DOHH2 (cell line): ENCODE data around the gene NOD2.

Experiments
- H3F3A ChIP-seq: fragments of 200-600 bp; sonication (generic), shearing (Covaris generic); 2 replicates; pipeline ENCODE4 v1.6.0; 2016; ENCODE audit warnings: antibody characterized with exemption, mild to moderate bottlenecking; ENCODE audit not compliant: control insufficient read depth, insufficient read depth
- H3K27ac ChIP-seq: fragments of 200-600 bp; sonication (generic); 2 replicates; pipeline ENCODE4 v1.5.1; 2014; ENCODE audit warnings: low read depth, mild to moderate bottlenecking, low read length, moderate library complexity
- H3K27me3 ChIP-seq: fragments of 200-600 bp; sonication (generic); 2 replicates; pipeline ENCODE4 v1.6.1; 2014; ENCODE audit warnings: mild to moderate bottlenecking, low read length, mixed read lengths; ENCODE audit not compliant: control insufficient read depth
- H3K36me3 ChIP-seq: fragments of 200-600 bp; sonication (generic); 2 replicates; pipeline ENCODE4 v1.6.1; 2014; ENCODE audit warnings: mild to moderate bottlenecking, low read length, moderate library complexity, mixed read lengths; ENCODE audit not compliant: control insufficient read depth
- H3K4me1 ChIP-seq: fragments of 200-600 bp; sonication (generic); 2 replicates; pipeline ENCODE4 v1.6.1; 2014; ENCODE audit warnings: mild to moderate bottlenecking, low read length, mixed read lengths; ENCODE audit not compliant: control insufficient read depth
- H3K4me2 ChIP-seq: fragments of 200-600 bp; sonication (generic); 2 replicates; pipeline ENCODE4 v1.6.0; 2014; ENCODE audit warnings: mild to moderate bottlenecking, low read length, moderate library complexity
- H3K4me3 ChIP-seq: fragments of 200-600 bp; sonication (generic); 2 replicates; pipeline ENCODE4 v1.5.1; 2014; ENCODE audit warnings: mild to moderate bottlenecking, low read length, mixed read lengths
- H3K79me2 ChIP-seq: fragments of 200-600 bp; sonication (generic); 2 replicates; pipeline ENCODE4 v1.6.1; 2014; ENCODE audit warnings: mild to moderate bottlenecking, low read length, mixed read lengths; ENCODE audit not compliant: control insufficient read depth
- H3K9me2 ChIP-seq: fragments of 200-600 bp; sonication (generic); replicated peaks from 2 replicates; pipeline ENCODE4 v1.6.1; 2014; ENCODE audit warnings: mild to moderate bottlenecking, low read length, mixed read lengths; ENCODE audit not compliant: control insufficient read depth
- H3K9me3 ChIP-seq: fragments of 200-600 bp; sonication (generic); 2 replicates; pipeline ENCODE4 v1.6.1; 2014; ENCODE audit warnings: antibody characterized with exemption, low read length, mixed read lengths; ENCODE audit not compliant: control insufficient read depth, insufficient read depth
- H4K20me1 ChIP-seq: fragments of 200-600 bp; sonication (generic); 2 replicates; pipeline ENCODE4 v1.6.0; 2014; ENCODE audit warnings: low read depth, mild to moderate bottlenecking, antibody characterized with exemption, low read length, moderate library complexity; ENCODE audit not compliant: control insufficient read depth, insufficient read depth
- CTCF ChIP-seq: fragments of 200-600 bp; sonication (generic); IDR thresholded peaks from one replicate; pipeline ENCODE4 v1.5.1; 2014; ENCODE audit warnings: antibody characterized with exemption, mild to moderate bottlenecking, low read depth, low read length; ENCODE audit not compliant: poor library complexity, severe bottlenecking
- EZH2phosphoT487 ChIP-seq: fragments of 200-600 bp; sonication (generic); IDR thresholded peaks from 2 replicates; pipeline ENCODE4 v1.6.1; 2017; ENCODE audit warnings: borderline replicate concordance, mild to moderate bottlenecking, antibody characterized with exemption, low read length, moderate library complexity, mixed read lengths

The NOD2 gene

GRCh38 chr16:50699326-50700159 is 6.1 kb downstream of the NOD2 start:
- Histone ChIP-seq H3K4me2 (no peak overlapping the region), H3K9me3 (peaks cover 9% of the 10 kb centered on the region; the same call in 1 of the 2 replicates), H3K27me3 (peaks cover 19% of the 10 kb centered on the region), H3F3A (no peaks in the 10 kb centered on the region), H3K4me1 (no peaks in the 10 kb centered on the region), H3K36me3 (no peaks in the 10 kb centered on the region), H3K27ac (no peak overlapping the region), H3K79me2 (no peaks in the 10 kb centered on the region), H3K9me2 (no peaks in the 10 kb centered on the region), H4K20me1 (no peaks in the 10 kb centered on the region), H3K4me3 (no peak overlapping the region)
- TF ChIP-seq CTCF (no peak), EZH2phosphoT487 (no peak)

DNA sequence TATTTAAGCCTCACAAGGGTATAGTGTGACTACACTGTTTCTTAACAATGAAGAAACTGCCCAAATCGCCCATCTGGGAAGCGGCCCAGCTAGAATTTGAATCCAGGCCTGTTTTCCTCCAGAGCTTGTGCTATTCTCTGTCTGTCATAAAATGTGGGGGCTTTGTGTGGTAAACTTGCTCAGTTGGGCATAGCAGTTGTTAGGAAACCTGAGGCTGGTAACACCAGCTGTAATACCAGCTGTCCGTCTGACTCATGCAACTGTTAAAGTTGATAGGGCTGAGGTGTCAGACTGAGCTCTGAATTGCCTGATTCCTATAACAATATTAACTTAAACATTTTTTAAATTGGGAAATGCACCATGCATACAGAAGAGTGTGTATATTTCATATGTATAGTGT is 9.3 kb downstream of the NOD2 start:
- Histone ChIP-seq H3K4me1 (no peaks in the 10 kb centered on the region), H3K4me2 (no peak overlapping the region), H3F3A (no peaks in the 10 kb centered on the region), H3K4me3 (no peak overlapping the region), H4K20me1 (no peaks in the 10 kb centered on the region), H3K9me3 (peaks cover 16% of the 10 kb centered on the region; the same call in 1 of the 2 replicates), H3K27me3 (peaks cover 17% of the 10 kb centered on the region), H3K79me2 (no peaks in the 10 kb centered on the region), H3K36me3 (no peaks in the 10 kb centered on the region), H3K9me2 (no peaks in the 10 kb centered on the region), H3K27ac (no peak overlapping the region)
- TF ChIP-seq EZH2phosphoT487 (no peak), CTCF (no peak)

DNA sequence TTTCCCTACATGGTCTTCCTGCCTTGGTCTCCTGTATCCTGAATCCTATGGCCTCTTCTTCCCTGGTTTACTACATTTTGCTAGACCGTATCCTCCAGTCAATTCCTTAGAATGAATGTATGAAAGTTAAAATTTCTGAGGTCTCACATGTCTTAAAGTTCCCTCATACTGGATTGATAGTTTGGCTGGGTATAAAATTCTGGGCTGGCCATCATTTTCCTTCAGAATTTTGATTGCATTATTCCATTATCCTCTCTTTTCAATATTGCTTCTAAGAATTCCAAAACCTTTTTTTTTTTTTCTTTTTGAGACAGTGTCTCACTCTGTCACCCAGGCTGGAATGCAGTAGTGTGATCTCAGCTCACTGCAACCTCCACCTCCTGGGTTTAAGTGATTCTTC is 10.8 kb downstream of the NOD2 start:
- H3K27me3 ChIP-seq = peaks cover 7% of the 10 kb centered on the region
- H4K20me1 ChIP-seq = no peaks in the 10 kb centered on the region
- no peak for TF ChIP-seq EZH2phosphoT487
- no peak for TF ChIP-seq CTCF
- H3K36me3 ChIP-seq = no peaks in the 10 kb centered on the region
- H3K4me2 ChIP-seq = no peak overlapping the region
- H3K4me3 ChIP-seq = no peak overlapping the region
- H3K9me3 ChIP-seq = peaks cover 16% of the 10 kb centered on the region; the same call in 1 of the 2 replicates
- no peak overlapping the region for H3K27ac ChIP-seq
- no peaks in the 10 kb centered on the region for H3K79me2 ChIP-seq
- no peaks in the 10 kb centered on the region for H3F3A ChIP-seq
- H3K9me2 ChIP-seq = no peaks in the 10 kb centered on the region
- H3K4me1 ChIP-seq = no peaks in the 10 kb centered on the region
